ENCODE data around the gene ANKRD33B.

GRCh38 chr5:10532421-10532820 lies 31.4 kb upstream of the ANKRD33B start:
- TF ChIP-seq CTCF (IDR thresholded peaks at IDR 0.05) = no peak
- TF ChIP-seq POLR2A (IDR thresholded peaks at IDR 0.05) = no peak
- no peak for TF ChIP-seq POLR2AphosphoS5 (IDR thresholded peaks at IDR 0.05)
- TF ChIP-seq EP300 (IDR thresholded peaks at IDR 0.05) = no peak

Measured in upper lobe of left lung (tissue), 4 donors.